CD1c-positive myeloid dendritic cell (primary cell): ENCODE measurements around the gene DSCAM.

ENCODE experiments used
- DNase-seq: peaks from one replicate; pipeline ENCODE4 v3.0.0-alpha.2; 2016; ENCODE audit errors: extremely low spot score

DSCAM gene

DNA sequence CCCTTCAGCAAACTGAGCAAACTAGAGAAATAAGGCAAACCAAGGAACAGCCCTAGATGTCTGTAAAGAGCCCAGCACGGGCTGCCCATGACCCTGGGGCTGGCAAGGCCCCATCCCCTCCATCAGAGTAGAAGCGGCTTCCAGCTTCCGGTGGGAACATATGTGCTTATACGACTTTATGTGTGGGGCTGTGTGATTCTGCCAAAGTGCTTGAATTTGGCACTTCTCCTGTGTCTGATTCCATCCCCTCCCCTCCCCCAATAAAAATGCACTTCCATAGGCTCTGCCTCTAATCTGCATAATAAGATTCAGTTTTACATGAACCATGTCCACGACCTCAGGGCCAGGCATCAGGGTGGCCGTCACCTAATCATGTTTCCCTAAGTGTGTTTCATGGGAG is 236.6 kb downstream of the DSCAM start:
- no peak for DNase-seq

DNA sequence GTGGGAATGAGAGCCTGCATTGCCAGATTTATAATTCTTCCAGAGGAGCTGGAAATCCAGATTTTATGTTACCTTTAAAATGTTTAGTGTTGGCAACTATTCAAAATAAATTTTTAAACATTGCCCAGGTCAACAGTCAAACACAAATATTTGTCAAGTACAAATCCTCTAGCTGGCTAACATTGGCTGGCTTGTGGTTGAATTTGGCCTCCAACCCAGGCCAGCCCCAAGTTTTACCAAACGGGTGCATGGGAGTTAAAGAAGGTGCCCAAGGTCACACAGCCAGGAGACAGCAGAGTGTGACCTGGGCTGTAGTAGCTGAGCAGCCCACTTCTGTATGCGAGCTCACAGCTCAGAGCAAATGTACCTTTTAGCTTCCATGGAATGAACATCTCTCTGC is 240.6 kb downstream of the DSCAM start:
- no peak for DNase-seq

- DNase-seq, result no peak
Measured at GRCh38 chr21:40605094-40605493, 241.9 kb downstream of the DSCAM start.

- DNase-seq, result no peak
Measured at GRCh38 chr21:40603774-40604173, 243.2 kb downstream of the DSCAM start.

- DNase-seq, result no peak
Measured at GRCh38 chr21:40602080-40602479, 244.9 kb downstream of the DSCAM start.

DNA sequence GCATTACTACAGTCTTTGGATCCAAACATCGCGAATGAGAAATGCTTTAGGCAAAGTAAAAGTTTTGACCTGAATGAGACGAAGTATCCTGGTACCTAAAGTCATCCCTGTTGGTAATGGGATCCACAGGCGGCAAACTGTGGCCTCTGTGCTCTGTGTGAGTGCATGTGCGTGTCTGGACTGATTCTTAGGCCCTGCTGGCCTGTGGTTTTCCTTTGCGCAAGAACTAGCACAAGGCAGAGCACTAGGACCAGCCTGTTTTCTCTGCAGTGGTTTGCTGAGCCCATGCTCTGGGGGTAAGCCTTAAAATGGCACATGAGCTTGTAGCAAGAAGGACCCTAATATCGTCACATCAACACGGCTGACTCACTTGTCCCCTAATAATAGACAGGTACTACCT is 251.2 kb downstream of the DSCAM start:
- DNase-seq, result no peak

DNA sequence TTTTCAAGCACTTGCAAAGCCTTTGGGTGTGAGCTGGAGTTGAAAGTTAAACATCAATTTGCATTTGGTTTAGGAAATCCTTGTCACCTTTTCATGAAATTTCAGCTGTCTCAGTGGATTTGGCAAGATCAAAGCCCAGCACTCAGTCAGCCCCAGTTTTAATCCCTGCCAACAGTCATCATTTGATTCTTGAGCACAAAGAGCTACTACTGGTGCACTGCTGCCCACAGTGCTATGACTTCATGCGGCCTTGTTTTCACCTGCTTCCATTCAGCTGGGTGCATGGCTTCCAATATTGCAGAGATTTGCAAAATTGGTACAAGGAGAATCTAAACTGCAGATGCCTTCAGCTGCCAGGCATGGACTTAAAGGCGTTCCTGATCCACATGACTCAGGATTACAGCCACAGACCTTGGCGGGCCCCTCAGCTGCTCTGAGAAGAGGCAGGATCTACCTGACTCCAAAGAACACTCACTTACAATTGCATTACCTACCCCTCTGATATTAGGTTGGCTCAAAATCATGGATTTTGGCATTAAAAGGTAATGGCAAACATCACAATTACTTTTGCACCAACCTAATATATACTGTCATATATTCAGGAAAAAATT is 259.1 kb downstream of the DSCAM start:
- no peak for DNase-seq

DNA sequence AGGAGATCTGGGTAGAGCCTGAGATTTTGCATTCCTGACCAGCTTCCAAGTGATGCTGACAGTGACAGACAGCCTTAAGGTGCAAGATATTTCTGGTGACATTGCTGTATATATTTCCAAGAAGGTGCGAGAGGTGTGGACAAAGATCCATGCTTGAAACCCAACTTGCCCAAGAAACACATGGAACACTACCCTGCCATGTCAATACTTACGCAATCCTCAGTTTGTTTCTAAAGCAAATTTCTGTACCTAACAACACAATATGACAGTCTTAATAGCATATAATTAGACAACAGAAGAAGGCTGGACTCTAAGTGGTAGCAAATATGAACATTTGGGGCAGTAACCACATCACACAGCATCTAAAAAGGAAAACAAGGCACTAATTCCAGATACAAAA is 260.4 kb downstream of the DSCAM start:
- DNase-seq, result no peak

- no peak for DNase-seq
Measured at GRCh38 chr21:40577285-40578043, 269.5 kb downstream of the DSCAM start.

DNA sequence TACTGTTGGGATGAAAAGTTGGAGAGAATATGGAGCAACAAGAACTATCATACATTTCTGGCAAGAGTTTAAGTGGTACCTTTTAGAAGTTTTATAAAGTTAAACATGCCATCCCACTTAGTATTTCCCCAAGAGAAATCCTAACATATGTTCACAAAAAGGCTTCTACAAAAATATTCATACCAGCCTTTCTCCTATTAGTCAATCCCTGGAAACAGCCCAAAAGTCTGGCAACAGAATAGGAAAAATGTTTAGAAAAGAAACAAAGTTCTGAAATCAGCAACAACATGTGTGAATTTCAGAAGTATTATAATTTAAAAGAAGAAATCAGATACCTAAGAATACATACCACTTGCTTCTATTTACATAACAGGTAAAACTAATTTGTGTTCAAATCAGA is 271.0 kb downstream of the DSCAM start:
- no peak for DNase-seq

DNA sequence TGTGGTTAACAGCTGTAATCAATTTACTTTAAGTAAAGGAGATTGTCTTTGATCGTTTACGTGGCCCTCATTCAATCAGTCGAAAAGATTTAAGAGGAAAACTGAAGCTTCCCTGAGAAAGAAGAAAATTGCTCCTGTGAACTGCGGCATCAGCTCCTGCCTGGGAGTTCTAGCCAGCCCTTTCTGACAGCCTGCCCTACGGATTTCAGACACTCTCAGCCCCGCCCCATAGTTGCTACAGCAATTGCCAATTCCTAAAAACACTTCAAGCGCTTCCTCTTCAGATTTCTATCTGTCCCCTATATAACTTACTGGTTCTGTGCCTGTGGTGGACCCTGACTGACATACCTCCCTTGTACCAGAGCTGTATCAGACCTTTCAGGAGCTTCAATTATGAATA is 277.6 kb downstream of the DSCAM start:
- DNase-seq, result no peak

GRCh38 chr21:40568807-40569206 is 278.2 kb downstream of the DSCAM start:
- no peak for DNase-seq

GRCh38 chr21:40567501-40567900 is 279.5 kb downstream of the DSCAM start:
- DNase-seq, result no peak

DNA sequence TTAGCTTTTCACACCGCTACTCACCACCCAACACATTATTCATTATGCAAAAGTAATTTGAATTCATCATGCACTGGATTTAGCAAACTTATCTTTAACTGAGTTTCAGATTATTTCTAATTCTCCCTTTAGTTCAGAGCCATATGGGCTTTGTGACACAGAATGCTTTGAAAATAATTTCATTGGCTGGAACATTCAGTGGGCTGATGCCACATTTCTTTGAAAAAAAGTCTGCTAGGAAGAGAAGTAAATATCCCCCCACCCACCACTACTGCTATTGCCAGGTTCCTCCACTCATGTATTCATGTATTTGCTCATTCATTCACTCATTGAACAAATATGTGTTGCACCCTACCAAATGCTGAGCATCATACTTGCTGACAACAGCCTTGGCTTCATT is 280.5 kb downstream of the DSCAM start:
- DNase-seq, result no peak

- no peak for DNase-seq
Measured at GRCh38 chr21:40564318-40564717, 282.6 kb downstream of the DSCAM start.

DNA sequence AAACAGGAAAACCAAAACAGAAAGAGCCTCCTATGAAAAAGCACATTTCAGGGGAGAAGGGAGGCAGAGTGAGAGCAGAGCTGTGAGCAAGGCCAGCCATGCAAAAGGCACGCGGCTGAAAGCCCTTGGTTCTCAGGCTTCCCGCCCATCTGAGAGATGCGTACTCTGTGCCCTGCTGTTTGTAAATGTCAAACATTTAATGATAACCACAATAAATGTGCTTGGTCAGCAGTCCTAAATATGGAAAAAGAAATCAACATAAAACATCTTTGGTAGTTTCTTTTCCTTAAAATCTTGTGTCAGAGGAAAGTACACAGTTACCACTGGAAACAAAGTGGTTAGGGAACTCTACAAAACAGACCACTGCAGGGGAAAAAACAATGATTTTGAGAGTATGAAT is 283.1 kb downstream of the DSCAM start:
- DNase-seq, result no peak

DNA sequence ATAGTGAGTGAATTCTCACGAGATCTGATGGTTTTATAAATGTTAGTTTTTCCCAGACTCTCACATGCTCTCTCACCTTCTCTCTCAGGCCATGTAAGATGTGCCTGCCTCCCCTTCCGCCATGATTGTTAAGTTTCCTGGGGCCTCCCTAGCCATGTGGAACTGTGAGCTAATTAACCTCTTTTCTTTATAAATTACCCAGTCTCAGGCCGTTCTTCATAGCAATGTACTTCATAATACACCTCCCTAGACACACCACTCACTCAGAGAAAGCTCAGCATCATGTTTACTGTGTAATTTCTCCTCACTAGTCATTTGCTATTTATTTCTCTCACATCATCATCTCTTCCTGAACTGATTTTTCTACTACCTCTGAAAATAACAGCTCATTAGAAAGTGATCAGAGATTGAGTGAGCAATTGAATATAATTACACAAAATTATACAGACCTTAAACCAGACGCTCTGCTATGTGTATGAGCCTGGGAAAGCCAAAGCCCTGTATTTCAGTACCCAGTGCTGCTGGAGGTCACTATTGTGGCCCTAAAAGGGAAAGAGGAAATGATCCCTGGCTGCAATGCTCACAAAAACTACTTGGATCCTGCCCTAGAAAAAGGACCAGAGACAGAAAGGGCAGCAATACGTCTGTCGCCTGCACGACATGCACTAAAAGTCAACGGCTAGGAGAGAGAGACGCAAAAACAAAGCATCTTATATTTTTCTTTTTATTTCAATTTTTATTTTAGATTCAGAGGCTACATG is 284.5 kb downstream of the DSCAM start:
- DNase-seq, result no peak

- DNase-seq, result no peak
Measured at GRCh38 chr21:40556442-40556968, 290.5 kb downstream of the DSCAM start.

- DNase-seq, result no peak
Measured at GRCh38 chr21:40555021-40555528, 291.9 kb downstream of the DSCAM start.

GRCh38 chr21:40553781-40554180 is 293.2 kb downstream of the DSCAM start:
- no peak for DNase-seq

- no peak for DNase-seq
Measured at GRCh38 chr21:40547906-40548513, 298.9 kb downstream of the DSCAM start.

- peak; percentile 38 for DNase-seq
Measured at GRCh38 chr21:40546647-40547046, 300.3 kb downstream of the DSCAM start.
